GM12864 (cell line): ENCODE data around the gene PSEN1.
"Not testable (repeated sequence)": the region's sequence is repeated elsewhere in the genome, so short reads cannot be mapped to it uniquely, and the experiment has no call there.

Experiments used
- DNase-seq: peaks from one replicate; pipeline ENCODE4 v3.0.0-alpha.2; 2011; ENCODE audit warnings: low read depth
- H3K4me3 ChIP-seq: 2 replicates; pipeline ENCODE4 v1.5.1; 2011; ENCODE audit warnings: mild to moderate bottlenecking, low read depth, low read length, control low read depth
- TF ChIP-seq, protein P1 (sequence below): IDR thresholded peaks from 2 replicates; pipeline ENCODE4 v1.5.1; 2011; ENCODE audit warnings: low read depth, mild to moderate bottlenecking, moderate library complexity, low read length, control low read depth, inconsistent platforms; ENCODE audit errors: missing control alignments

PSEN1 gene

DNA sequence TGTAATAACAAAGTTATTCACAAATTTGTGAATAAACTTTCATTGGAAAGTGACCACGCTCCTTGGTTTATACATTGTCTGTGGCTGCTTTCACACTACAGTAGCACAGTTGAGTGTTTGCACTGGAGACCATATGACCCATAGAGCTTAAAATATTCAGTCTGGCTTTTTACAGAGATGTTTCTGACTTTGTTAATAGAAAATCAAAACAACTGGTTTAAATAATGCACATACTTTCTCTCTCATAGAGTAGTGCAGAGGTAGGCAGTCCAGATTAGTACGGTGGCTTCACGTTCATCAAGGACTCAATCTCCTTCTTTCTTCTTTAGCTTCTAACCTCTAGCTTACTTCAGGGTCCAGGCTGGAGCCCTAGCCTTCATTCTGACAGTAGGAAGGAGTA lies 36.2 kb downstream of the PSEN1 start:
- H3K4me3 ChIP-seq, result no peak overlapping the region
- TF ChIP-seq, protein P1, sequence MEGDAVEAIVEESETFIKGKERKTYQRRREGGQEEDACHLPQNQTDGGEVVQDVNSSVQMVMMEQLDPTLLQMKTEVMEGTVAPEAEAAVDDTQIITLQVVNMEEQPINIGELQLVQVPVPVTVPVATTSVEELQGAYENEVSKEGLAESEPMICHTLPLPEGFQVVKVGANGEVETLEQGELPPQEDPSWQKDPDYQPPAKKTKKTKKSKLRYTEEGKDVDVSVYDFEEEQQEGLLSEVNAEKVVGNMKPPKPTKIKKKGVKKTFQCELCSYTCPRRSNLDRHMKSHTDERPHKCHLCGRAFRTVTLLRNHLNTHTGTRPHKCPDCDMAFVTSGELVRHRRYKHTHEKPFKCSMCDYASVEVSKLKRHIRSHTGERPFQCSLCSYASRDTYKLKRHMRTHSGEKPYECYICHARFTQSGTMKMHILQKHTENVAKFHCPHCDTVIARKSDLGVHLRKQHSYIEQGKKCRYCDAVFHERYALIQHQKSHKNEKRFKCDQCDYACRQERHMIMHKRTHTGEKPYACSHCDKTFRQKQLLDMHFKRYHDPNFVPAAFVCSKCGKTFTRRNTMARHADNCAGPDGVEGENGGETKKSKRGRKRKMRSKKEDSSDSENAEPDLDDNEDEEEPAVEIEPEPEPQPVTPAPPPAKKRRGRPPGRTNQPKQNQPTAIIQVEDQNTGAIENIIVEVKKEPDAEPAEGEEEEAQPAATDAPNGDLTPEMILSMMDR, result no peak
- DNase-seq, result no peak

DNA sequence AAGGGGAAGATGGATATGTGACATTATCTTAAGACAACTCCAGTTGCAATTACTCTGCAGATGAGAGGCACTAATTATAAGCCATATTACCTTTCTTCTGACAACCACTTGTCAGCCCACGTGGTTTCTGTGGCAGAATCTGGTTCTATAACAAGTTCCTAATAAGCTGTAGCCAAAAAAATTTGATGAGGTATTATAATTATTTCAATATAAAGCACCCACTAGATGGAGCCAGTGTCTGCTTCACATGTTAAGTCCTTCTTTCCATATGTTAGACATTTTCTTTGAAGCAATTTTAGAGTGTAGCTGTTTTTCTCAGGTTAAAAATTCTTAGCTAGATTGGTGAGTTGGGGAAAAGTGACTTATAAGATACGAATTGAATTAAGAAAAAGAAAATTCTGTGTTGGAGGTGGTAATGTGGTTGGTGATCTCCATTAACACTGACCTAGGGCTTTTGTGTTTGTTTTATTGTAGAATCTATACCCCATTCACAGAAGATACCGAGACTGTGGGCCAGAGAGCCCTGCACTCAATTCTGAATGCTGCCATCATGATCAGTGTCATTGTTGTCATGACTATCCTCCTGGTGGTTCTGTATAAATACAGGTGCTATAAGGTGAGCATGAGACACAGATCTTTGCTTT lies 36.9 kb downstream of the PSEN1 start:
- no peak overlapping the region for H3K4me3 ChIP-seq
- DNase-seq, result peak; percentile 18
- TF ChIP-seq, protein P1, result peak; percentile 35

DNA sequence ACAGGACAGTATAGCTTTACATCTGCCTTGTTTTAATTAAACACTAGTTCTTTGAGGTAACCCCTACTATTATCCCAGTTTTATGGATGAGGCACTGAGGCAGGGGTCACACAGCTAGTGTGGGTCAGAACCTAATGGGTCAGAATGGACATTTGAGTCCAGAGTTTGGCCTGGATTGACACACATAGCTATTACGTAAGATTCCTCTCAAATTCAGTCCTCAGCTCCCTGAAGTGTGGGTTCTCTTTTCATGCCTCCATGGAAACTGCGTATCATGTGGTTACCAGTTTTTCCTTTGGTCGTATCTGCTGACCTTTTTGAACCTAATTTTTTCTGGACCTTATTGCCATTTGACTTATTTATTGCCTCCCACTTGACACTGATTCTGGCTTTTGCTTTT lies 40.4 kb downstream of the PSEN1 start:
- H3K4me3 ChIP-seq, result no peak overlapping the region
- no peak for DNase-seq
- TF ChIP-seq, protein P1, result no peak

DNA sequence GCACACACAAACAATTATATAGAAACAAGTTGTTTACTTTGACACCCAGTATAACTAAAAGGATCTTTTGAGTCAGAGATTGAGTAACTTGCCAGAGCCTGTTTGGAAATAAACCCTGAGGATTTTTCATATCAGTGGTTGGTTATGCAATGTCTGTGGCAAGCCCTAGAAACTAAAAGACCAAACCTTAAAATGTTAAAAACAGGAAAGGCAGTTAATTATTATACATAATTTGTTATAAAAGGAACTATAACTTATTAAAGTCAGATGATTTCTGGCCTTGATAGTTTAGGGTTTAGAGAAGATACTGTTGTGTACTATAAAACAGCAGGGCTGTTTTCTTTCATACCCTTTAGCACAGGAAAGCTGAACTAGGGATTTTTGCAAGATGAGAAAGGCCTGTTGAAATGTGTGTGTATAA lies 44.1 kb downstream of the PSEN1 start:
- no peak overlapping the region for H3K4me3 ChIP-seq
- DNase-seq, result no peak
- TF ChIP-seq, protein P1, result no peak

DNA sequence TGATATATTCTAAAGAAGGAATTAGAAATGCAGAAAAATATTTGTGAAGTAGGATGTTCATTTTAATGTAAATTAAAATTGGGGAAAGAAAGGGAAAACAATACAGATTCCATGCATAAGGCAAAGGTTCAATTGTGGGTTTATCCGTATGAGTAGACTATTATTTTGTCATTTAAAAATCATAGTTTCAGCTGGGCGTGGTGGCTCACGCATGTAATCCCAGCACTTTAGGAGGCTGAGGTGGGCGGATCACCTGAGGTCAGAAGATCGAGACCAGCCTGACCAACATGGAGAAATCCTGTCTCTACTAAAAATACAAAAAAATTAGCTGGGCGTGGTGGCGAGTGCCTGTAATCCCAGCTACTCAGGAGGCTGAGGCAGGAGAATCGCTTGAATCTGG lies 44.7 kb downstream of the PSEN1 start:
- DNase-seq, H3K4me3 ChIP-seq: not testable (repeated sequence)

DNA sequence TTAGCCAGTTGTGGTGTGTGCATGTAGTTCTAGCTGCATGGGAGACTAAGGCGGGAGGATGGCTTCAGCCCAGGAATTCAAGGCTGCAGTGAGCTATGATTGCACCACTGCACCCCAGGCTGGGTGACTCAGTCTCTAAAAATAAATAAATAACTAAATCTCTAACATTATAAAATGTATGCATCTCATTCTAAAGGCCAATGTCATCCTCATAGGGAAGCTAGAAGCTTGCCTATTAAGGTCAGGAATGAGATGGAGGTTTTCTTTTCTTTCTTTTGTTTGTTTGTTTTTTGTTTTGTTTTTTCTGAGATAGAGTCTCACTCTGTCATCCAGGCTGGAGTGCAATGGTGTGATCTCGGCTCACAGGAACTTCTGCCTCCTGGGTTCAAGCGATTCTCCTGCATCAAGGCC lies 52.2 kb downstream of the PSEN1 start:
- H3K4me3 ChIP-seq, result no peak overlapping the region
- DNase-seq, result no peak

DNA sequence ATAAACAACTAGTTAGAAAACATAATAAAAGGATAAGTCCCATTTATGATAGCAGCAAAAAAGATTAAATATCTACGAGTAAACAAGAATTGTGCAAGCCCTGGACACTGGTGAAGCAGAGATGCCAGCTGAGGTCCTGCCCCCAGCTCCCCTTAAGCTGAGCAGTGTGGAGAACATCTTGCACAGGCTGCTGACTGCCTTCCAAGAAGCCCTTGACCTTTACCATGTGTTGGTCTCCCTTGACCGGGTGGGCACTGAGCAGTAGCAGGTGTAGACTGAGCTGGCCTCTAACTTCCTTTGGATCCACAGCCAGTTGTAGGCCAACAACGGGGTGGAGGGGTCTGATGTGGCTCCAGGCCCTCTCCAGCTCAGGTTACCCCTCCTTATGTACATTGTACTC lies 53.3 kb downstream of the PSEN1 start:
- no peak overlapping the region for H3K4me3 ChIP-seq
- TF ChIP-seq, protein P1, result no peak
- no peak for DNase-seq

More for the DNA sequence above, 52.2 kb downstream of the PSEN1 start:
- TF ChIP-seq, protein P1, result no peak
